ENCODE data around the gene CCDC15.

- TF ChIP-seq ATF7 (IDR thresholded peaks at IDR 0.05) = no peak
- no peak for TF ChIP-seq ATF7 (CRISPR knock-in tag; IDR thresholded peaks at IDR 0.05)
- TF ChIP-seq RBM39 (IDR thresholded peaks at IDR 0.05; ENCODE audit: low read depth, low read length, poor library complexity, severe bottlenecking) = no peak
- TF ChIP-seq CTCF (CRISPR knock-in tag; IDR thresholded peaks at IDR 0.05) = no peak
- no peak for TF ChIP-seq SETDB1 (CRISPR knock-in tag; IDR thresholded peaks at IDR 0.05; ENCODE audit: borderline replicate concordance)
- TF ChIP-seq ZNF629 (CRISPR knock-in tag; conservative IDR thresholded peaks at IDR 0.05) = no peak
- no peak for TF ChIP-seq NFRKB (IDR thresholded peaks at IDR 0.05)
- TF ChIP-seq SRF (IDR thresholded peaks at IDR 0.05; ENCODE audit: low read depth, low read length) = no peak
- TF ChIP-seq POLR2AphosphoS5 (IDR thresholded peaks at IDR 0.05; ENCODE audit: low read depth, low read length) = no peak
- no peak for TF ChIP-seq ZNF792 (CRISPR knock-in tag; IDR thresholded peaks at IDR 0.05)
- no peak for TF ChIP-seq CEBPB (IDR thresholded peaks at IDR 0.05; ENCODE audit: borderline replicate concordance, low read depth, low read length)
- TF ChIP-seq SKIL (CRISPR knock-in tag; IDR thresholded peaks at IDR 0.05; ENCODE audit: borderline replicate concordance) = no peak
- no peak for TF ChIP-seq MXI1 (IDR thresholded peaks at IDR 0.05; ENCODE audit: borderline replicate concordance, low read depth, low read length)
Measured at GRCh38 chr11:124923296-124923695, 30.7 kb upstream of the CCDC15 start.

Data from HepG2 (cell line).